ENCODE measurements around the gene CEACAM3.
"Not testable (repeated sequence)": the region's sequence is repeated elsewhere in the genome, so short reads cannot be mapped to it uniquely, and the experiment has no call there.

The CEACAM3 gene

GRCh38 chr19:41796362-41796761 lies at the start of gene CEACAM3:
TSS of gene CEACAM3 (plus strand) at chr19:41796587. CDS start at chr19:41796678, 91 bp downstream.
- TF ChIP-seq EZH2phosphoT487 (IDR thresholded peaks at IDR 0.05; ENCODE audit: low read length) (no peak), CTCF (IDR thresholded peaks at IDR 0.05; ENCODE audit: low read length) (no peak), EZH2 (optimal IDR thresholded peaks at IDR 0.05; ENCODE audit: low read depth, low read length) (no peak)
- H3K4me3 ChIP-seq (ENCODE audit: low read length), result no peak within 1 kb of the TSS
- DNase-seq, result no peak

GRCh38 chr19:41746593-41747227 lies 49.7 kb upstream of the CEACAM3 start:
- H3K9ac ChIP-seq (ENCODE audit: low read length), result no peak overlapping the region
- H4K20me1 ChIP-seq (ENCODE audit: insufficient read depth, low read length), result no peaks in the 10 kb centered on the region
- H3F3A ChIP-seq (ENCODE audit: insufficient read depth, low read length), result no peaks in the 10 kb centered on the region
- no peaks in the 10 kb centered on the region for H3K9me2 ChIP-seq (replicated peaks; ENCODE audit: insufficient read depth, low read length)
- no peak overlapping the region for H3K4me2 ChIP-seq (ENCODE audit: low read depth, low read length)
- no peaks in the 10 kb centered on the region for H3K79me2 ChIP-seq (ENCODE audit: low read length)
- no peaks in the 10 kb centered on the region for H3K36me3 ChIP-seq (replicated peaks; ENCODE audit: insufficient read depth, low read length)
- H3K4me3 ChIP-seq (ENCODE audit: low read length), result no peak overlapping the region
- no peak overlapping the region for H3K27ac ChIP-seq (ENCODE audit: low read length)
- TF ChIP-seq EZH2phosphoT487 (IDR thresholded peaks at IDR 0.05; ENCODE audit: low read length) (no peak), CTCF (IDR thresholded peaks at IDR 0.05; ENCODE audit: low read length) (peak; percentile 56), EZH2 (optimal IDR thresholded peaks at IDR 0.05; ENCODE audit: low read depth, low read length) (no peak)
- no peaks in the 10 kb centered on the region for H3K9me3 ChIP-seq (replicated peaks; ENCODE audit: insufficient read depth, low read length)
- H3K27me3 ChIP-seq (replicated peaks; ENCODE audit: insufficient read depth, low read length), result peaks cover 81% of the 10 kb centered on the region
- H3K4me1 ChIP-seq (ENCODE audit: low read length), result no peaks in the 10 kb centered on the region
- DNase-seq, result peak; percentile 53
- H2AFZ ChIP-seq (ENCODE audit: low read length), result no peak overlapping the region

More at GRCh38 chr19:41796362-41796761, at the start of gene CEACAM3:
- Histone ChIP-seq H3K27ac (ENCODE audit: low read length) (no peak within 1 kb of the TSS), H3K27me3 (replicated peaks; ENCODE audit: insufficient read depth, low read length) (peaks cover 89% of the 10 kb centered on the region), H3K36me3 (replicated peaks; ENCODE audit: insufficient read depth, low read length) (no peaks in the 10 kb centered on the region), H4K20me1 (ENCODE audit: insufficient read depth, low read length) (no peaks in the 10 kb centered on the region), H3K79me2 (ENCODE audit: low read length) (no peaks in the 10 kb centered on the region), H3K4me2 (ENCODE audit: low read depth, low read length) (no peak within 1 kb of the TSS), H3F3A (ENCODE audit: insufficient read depth, low read length) (no peaks in the 10 kb centered on the region), H3K9me2 (replicated peaks; ENCODE audit: insufficient read depth, low read length) (no peaks in the 10 kb centered on the region), H3K9me3 (replicated peaks; ENCODE audit: insufficient read depth, low read length) (no peaks in the 10 kb centered on the region), H3K9ac (ENCODE audit: low read length) (no peak within 1 kb of the TSS), H2AFZ (ENCODE audit: low read length) (no peak within 1 kb of the TSS), H3K4me1 (ENCODE audit: low read length) (no peaks in the 10 kb centered on the region)

- no peaks in the 10 kb centered on the region for H3K4me1 ChIP-seq (ENCODE audit: low read length)
Observed at GRCh38 chr19:41748012-41748411, 48.4 kb upstream of the CEACAM3 start.

GRCh38 chr19:41750248-41751134 lies 45.9 kb upstream of the CEACAM3 start:
- H3K9ac ChIP-seq (ENCODE audit: low read length); H3K4me3 ChIP-seq (ENCODE audit: low read length); H3K4me2 ChIP-seq (ENCODE audit: low read depth, low read length); H3K36me3 ChIP-seq (replicated peaks; ENCODE audit: insufficient read depth, low read length); H3K27ac ChIP-seq (ENCODE audit: low read length); H3F3A ChIP-seq (ENCODE audit: insufficient read depth, low read length); H3K4me1 ChIP-seq (ENCODE audit: low read length); H2AFZ ChIP-seq (ENCODE audit: low read length); H4K20me1 ChIP-seq (ENCODE audit: insufficient read depth, low read length); H3K79me2 ChIP-seq (ENCODE audit: low read length); H3K9me3 ChIP-seq (replicated peaks; ENCODE audit: insufficient read depth, low read length); H3K9me2 ChIP-seq (replicated peaks; ENCODE audit: insufficient read depth, low read length); DNase-seq: not testable (repeated sequence)
- peaks cover 73% of the 10 kb centered on the region for H3K27me3 ChIP-seq (replicated peaks; ENCODE audit: insufficient read depth, low read length)

More at GRCh38 chr19:41748012-41748411, 48.4 kb upstream of the CEACAM3 start:
- Histone ChIP-seq H3F3A (ENCODE audit: insufficient read depth, low read length) (no peaks in the 10 kb centered on the region), H3K9me3 (replicated peaks; ENCODE audit: insufficient read depth, low read length) (no peaks in the 10 kb centered on the region), H4K20me1 (ENCODE audit: insufficient read depth, low read length) (no peaks in the 10 kb centered on the region), H3K4me3 (ENCODE audit: low read length) (no peak overlapping the region), H2AFZ (ENCODE audit: low read length) (no peak overlapping the region), H3K9me2 (replicated peaks; ENCODE audit: insufficient read depth, low read length) (no peaks in the 10 kb centered on the region), H3K27ac (ENCODE audit: low read length) (no peak overlapping the region), H3K27me3 (replicated peaks; ENCODE audit: insufficient read depth, low read length) (peaks cover 83% of the 10 kb centered on the region), H3K4me2 (ENCODE audit: low read depth, low read length) (no peak overlapping the region), H3K9ac (ENCODE audit: low read length) (no peak overlapping the region), H3K79me2 (ENCODE audit: low read length) (no peaks in the 10 kb centered on the region), H3K36me3 (replicated peaks; ENCODE audit: insufficient read depth, low read length) (no peaks in the 10 kb centered on the region)
- TF ChIP-seq EZH2 (optimal IDR thresholded peaks at IDR 0.05; ENCODE audit: low read depth, low read length) (no peak), EZH2phosphoT487 (IDR thresholded peaks at IDR 0.05; ENCODE audit: low read length) (no peak), CTCF (IDR thresholded peaks at IDR 0.05; ENCODE audit: low read length) (no peak)
- no peak for DNase-seq

All from MM.1S (cell line).